Measurements from ENCODE around the gene CEP78. TPM values are rescaled to one million over a fixed set of nuclear protein-coding genes. Genes with fewer than 3 reads are reported as not detected.

CEP78 gene
- total RNA-seq, 3 donors from 2014 or later, result 5.7 to 15.6 (median 11.2) TPM

GRCh38 chr9:78291240-78291925 lies 55.5 kb downstream of the CEP78 start:
- Histone ChIP-seq H3K9me3 (no peaks in the 10 kb centered on the region), H3K36me3 (ENCODE audit: low read depth) (no peaks in the 10 kb centered on the region), H3K4me3 (no peak overlapping the region), H3K4me1 (ENCODE audit: low read depth) (peaks cover 4% of the 10 kb centered on the region)
- DNase-seq, result no peak
- no peak for TF ChIP-seq CTCF (IDR thresholded peaks at IDR 0.05)
- intact Hi-C loops (cut with DNase I, micrococcal nuclease), result no loop called here
- no peak for ATAC-seq

GRCh38 chr9:78292026-78292425 lies 56.2 kb downstream of the CEP78 start:
- Histone ChIP-seq H3K9me3 (no peaks in the 10 kb centered on the region), H3K36me3 (ENCODE audit: low read depth) (no peaks in the 10 kb centered on the region), H3K4me1 (ENCODE audit: low read depth) (peaks cover 4% of the 10 kb centered on the region), H3K4me3 (no peak overlapping the region)
- no peak for DNase-seq
- intact Hi-C loops (cut with DNase I, micrococcal nuclease), result no loop called here
- ATAC-seq, result no peak
- TF ChIP-seq CTCF (IDR thresholded peaks at IDR 0.05), result no peak

- intact Hi-C loops (cut with DNase I, micrococcal nuclease), result no loop called here
- H3K4me1 ChIP-seq (ENCODE audit: low read depth), result peaks cover 9% of the 10 kb centered on the region
- H3K9me3 ChIP-seq, result no peaks in the 10 kb centered on the region
- no peak overlapping the region for H3K4me3 ChIP-seq
- TF ChIP-seq CTCF (IDR thresholded peaks at IDR 0.05), result no peak
- H3K36me3 ChIP-seq (ENCODE audit: low read depth), result no peaks in the 10 kb centered on the region
- ATAC-seq, result no peak
- no peak for DNase-seq
These were observed 57.0 kb downstream of the CEP78 start for GRCh38 chr9:78292716-78293497.

GRCh38 chr9:78294290-78295176 lies 58.7 kb downstream of the CEP78 start:
- Histone ChIP-seq H3K4me1 (ENCODE audit: low read depth) (peaks cover 9% of the 10 kb centered on the region), H3K36me3 (ENCODE audit: low read depth) (no peaks in the 10 kb centered on the region), H3K9me3 (no peaks in the 10 kb centered on the region), H3K4me3 (no peak overlapping the region)
- no peak for TF ChIP-seq CTCF (IDR thresholded peaks at IDR 0.05)
- DNase-seq (no peak), ATAC-seq (no peak)
- intact Hi-C loops (cut with DNase I, micrococcal nuclease), result no loop called here

GRCh38 chr9:78295177-78295575 lies 59.3 kb downstream of the CEP78 start:
- intact Hi-C loops (cut with DNase I, micrococcal nuclease), result no loop called here
- Histone ChIP-seq H3K4me1 (ENCODE audit: low read depth) (peaks cover 9% of the 10 kb centered on the region), H3K36me3 (ENCODE audit: low read depth) (no peaks in the 10 kb centered on the region), H3K4me3 (no peak overlapping the region), H3K9me3 (no peaks in the 10 kb centered on the region)
- ATAC-seq (no peak), DNase-seq (no peak)
- no peak for TF ChIP-seq CTCF (IDR thresholded peaks at IDR 0.05)

Measured in mucosa of descending colon (tissue), 3 donors.